ENCODE results near the gene CTDP1. TPM values are rescaled to one million over a fixed set of nuclear protein-coding genes. Genes with fewer than 3 reads are reported as not detected.

CTDP1 gene
- total RNA-seq, 1 experiment from 2014 or later, result 12.4 TPM

DNA sequence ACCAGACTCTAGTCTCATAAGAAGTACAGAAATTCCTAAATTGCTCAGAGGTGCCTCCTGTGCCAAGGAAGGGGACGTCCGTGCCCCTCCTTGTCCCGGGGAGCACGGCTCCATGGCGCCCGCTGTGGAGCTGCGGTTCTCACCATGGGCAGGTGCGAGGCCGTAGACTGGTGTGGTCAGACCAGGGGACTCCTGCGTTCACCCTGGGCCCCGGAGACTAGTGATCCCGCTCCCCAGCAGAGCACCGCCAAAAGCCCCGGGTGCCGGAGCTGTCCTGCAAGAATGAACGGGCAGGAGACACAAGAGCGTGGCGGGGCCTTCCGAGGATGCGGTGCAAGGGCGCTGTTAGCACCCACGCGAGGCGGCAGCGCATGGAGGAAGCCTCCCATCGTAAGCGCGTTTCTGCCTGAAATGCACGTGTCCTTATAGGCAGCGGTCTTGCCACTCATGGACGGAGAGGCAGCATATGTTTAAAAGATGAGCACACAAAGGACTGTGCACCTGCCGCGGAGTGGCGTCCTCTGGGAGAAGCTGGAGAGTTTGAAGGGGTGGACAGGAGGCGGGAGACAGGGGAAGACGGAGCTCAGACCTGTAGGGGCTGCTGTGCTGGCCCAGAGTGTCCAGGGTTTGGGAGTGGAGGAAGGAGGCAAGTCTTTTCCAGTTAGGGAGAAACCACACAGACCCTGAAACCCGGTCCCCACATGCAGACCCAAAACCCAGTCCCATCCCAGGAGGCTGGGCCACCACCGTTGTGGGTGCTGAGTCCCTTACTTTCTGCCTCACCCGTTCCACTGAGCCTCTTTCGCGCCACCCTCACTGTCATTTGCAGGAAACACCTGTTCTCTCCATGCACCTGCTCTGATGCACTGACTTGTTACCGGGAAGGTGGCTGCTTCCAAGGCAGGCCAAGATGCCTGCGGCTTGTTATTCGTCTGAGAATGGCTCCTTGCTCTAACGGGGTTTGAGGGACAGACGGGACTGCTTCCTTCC lies 110.6 kb downstream of the CTDP1 start:
- no peak for DNase-seq (ENCODE audit: extremely low read depth, low read depth)

DNA sequence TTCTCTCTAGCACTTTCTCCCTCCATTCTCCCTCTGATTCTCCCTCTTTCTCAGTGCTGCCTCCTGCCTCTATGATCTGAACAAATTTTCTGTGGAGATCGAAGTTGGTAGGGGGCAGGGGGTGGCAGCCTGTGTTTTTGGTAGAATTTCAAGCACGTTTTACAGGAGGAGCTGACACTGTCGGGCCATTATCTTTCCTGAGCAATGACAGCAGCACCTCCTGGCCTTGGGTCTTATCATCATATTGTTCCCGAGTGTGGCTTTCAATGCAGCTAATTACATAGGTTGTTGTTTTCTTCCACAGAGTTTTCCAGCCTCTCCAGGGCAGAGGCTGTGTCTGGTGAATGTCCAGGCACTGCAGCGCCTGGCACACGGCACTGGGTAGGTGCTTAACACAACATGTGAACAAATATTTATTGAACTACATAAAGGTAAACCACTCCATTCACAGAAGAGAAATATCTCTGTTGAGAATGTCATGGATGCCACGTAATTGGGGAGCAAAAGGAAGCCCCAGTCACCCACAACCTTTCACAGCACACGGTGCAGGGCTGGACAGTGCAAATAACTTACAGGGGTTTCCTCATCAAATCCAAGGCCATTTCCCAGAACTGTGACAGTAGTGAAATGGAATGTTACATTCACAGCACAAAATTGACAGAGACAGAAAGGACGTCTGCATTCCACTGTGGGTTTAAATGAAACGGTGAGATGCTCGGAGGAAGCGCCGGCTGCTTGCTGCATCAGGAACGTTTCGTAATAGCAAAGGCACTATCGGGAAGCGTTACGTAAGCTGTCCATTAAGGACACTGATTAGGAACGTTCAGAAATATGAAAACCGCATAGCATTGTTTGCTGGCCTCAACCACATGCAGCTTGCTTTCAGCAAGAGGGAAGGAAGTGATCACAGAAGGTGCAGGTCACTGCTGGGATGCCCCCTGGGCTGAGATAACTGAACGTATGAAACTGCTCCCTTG lies 111.7 kb downstream of the CTDP1 start:
- DNase-seq (ENCODE audit: extremely low read depth, low read depth), result peak; percentile 79

DNA sequence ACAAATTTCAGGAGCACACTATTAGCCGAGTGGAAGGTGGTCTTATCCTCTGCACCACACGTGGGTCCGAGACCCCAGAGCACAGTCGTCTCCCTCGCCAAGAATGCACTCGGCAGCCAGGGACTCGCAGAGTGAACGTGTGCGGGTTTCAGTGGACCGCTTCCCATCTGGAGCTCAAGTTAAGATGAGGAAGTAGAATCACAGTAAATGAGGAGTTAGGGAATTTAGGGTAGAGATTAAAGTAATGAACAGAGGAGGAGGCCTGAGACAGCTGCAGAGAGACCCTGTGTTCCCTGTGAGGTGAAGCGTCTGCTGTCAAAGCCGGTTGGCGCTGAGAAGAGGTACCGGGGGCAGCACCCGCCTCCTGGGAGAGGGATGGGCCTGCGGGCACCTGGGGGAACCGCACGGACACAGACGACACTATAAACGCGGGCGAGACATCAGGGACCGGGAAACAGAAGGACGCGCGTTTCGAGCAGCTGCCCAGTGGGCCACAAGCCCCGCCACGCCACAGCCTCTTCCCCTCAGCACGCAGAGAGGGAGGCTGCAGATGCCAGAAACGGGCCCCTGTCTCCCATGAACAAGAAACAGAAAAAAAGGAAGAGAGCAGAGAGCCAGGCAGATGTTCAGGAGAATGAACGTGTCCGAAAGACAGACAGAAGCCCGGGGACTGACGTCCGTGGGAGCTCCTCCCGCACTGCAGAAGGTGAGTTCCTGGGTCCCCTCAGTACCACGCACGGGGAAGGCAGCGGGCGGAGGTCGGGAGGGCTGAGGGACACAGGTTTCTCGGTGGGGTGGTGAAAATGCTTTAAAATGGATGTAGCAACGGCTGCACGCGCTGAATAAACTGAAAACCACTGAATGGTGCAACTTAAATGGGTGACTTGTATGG lies 112.7 kb downstream of the CTDP1 start:
- DNase-seq (ENCODE audit: extremely low read depth, low read depth), result no peak

DNA sequence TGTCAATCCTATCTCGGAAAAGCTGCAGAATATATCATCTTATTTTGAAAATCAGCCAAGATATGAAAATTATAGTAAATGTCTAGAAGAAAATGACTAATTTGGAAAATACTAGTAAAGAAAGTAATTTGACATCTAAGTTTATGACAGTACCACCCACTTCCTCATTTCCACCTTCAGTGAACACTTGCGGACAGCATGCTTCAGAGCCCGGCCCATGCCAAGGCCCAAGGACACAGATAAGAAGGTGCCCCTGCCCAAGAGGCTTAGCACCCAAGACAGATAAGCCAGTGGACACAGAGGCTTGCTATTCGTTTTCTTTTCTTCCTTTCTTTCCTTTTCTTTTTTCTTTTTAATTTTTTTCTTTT lies 113.4 kb downstream of the CTDP1 start:
- DNase-seq (ENCODE audit: extremely low read depth, low read depth), result no peak

DNA sequence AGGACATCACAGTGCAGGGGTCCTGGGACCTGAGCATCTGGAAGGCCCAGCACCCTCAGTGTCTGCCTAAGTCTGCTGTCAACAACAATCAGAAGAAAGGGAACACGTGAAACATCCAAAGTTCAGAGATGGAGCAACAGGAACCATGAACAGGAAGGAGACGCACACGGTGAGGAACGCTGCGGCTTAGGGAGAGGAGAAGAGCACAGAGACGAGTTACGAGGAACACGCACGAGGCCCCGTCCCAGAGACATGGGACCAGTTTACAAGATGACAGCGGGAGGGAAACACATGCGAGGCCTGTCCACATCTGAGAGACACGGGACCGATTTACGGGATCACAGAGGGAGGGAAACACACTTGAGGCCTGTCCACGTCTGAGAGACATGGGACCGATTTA lies 115.2 kb downstream of the CTDP1 start:
- no peak for DNase-seq (ENCODE audit: extremely low read depth, low read depth)

DNA sequence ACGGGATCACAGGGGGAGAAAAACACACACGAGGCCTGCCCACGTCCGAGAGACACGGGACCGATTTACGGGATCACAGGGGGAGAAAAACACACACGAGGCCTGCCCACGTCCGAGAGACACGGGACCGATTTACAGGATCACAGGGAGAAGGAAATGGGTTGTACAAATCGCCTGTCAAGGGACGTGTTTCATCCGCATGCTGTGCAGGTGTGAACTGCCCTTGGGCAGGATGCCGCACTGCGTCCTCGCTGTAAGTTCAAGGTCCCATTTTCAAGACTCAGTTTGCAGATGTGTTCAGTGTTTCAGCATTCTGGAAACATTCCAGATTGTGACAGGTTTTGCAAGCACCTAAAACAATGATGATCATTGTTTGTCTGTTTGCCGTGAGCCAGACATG lies 115.8 kb downstream of the CTDP1 start:
- no peak for DNase-seq (ENCODE audit: extremely low read depth, low read depth)

DNA sequence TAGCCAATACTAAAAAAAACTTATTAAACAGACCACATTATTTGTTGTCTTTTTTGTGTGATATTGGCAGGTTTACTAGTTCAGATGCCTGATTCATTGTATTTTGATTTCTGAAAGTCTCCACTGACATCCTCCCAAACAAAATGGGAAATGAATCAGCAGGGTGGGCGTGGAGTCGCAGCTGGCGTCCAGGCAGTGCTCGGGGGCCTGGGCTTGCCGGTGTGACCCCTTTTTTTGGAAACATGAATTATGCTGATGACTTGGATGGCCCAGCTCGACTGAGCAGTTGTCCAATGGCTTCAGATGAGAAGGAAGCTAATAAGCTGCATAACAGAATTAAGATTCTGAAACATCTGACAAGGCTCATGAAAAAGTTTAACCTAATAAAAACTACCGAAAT lies 116.4 kb downstream of the CTDP1 start:
- DNase-seq (ENCODE audit: extremely low read depth, low read depth), result no peak

DNA sequence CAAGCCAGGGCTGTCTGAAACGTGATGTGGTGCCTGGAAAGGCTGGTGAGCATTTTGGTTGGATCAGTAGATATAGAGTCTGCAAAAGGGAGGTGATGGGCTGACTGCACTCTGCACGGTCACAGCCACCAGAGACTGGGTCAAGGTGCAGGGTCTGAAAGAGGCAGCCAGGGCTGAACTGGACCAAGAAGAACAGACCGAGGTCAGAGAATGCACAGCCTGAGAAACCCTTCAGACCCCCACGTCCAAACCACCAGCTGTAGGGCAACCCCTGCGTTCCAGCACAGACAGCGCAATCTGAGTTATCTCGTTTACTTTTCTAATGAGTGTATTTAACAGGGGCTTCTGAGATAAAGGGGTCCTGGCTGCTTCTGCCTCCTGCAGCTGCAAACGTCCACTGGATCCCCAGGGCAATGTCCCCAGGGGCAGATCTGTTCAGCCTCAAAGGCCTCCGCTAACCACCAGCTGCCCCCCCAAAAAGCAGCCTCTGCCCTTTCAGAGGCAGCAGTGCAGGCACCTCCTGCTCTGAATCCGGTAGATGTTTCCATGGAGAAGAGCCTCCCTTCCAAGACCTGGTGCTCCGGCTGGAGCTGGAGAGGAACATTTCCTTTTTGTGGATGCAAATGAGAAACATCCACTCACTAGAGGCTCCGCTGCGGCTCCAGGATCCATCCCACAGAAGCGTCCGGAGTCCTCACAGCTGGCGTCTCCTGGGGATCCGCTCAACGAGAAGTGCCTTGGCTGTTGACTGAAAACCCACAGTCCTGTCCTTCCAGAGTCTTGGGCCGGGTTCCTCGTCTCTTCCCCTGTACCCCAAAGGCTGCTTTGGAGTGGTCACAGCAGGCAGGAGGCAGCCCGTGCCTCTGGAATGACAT lies 117.2 kb downstream of the CTDP1 start:
- DNase-seq (ENCODE audit: extremely low read depth, low read depth), result no peak

DNA sequence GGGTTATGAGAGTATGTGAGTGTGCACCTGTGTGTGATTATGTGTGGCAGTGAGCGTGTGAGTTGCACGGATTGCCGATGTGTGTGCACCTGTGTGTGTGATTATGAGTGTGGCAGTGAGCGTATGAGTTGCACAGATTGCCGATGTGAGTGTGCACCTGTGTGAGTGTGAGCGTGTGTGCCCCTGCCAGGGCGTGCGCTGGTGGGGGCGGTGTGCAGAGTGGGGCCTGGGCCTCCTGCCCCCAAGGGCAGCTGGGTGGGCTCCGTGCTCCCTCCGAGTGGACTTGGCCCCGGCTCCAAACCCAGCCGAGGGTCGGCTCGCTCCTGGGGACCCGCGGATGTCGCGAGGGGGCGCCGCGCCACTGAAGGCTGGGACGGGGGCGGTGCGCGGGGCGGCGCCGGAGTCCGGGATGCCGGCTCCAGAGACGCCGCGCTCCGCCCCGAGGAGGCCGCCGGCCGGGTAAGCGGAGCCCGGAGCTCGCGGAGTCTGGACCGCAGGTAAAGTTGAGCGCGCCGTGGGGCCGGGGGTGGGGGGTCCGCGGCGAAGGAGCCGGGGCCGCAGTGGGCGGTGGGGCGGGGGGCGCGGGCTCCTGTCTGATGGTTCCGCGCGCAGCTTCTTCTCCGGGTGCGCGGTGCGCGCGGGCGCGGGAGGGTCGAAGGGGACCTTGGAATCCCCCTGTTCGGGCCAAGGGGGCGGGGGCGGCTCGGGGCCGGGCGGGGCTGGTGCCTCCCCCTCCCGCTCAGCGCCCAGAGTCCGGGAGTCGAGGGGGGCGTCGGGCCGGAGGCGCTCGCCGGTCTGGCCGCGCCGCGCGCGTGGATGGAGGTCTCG lies 118.1 kb downstream of the CTDP1 start, which contains the start of gene KCNG2:
Gene KCNG2 (plus strand): TSS at position 421 of the 828 bp plus-strand sequence. CDS start 65,730 bp downstream, outside the sequence.
- DNase-seq (ENCODE audit: extremely low read depth, low read depth), result no peak

DNA sequence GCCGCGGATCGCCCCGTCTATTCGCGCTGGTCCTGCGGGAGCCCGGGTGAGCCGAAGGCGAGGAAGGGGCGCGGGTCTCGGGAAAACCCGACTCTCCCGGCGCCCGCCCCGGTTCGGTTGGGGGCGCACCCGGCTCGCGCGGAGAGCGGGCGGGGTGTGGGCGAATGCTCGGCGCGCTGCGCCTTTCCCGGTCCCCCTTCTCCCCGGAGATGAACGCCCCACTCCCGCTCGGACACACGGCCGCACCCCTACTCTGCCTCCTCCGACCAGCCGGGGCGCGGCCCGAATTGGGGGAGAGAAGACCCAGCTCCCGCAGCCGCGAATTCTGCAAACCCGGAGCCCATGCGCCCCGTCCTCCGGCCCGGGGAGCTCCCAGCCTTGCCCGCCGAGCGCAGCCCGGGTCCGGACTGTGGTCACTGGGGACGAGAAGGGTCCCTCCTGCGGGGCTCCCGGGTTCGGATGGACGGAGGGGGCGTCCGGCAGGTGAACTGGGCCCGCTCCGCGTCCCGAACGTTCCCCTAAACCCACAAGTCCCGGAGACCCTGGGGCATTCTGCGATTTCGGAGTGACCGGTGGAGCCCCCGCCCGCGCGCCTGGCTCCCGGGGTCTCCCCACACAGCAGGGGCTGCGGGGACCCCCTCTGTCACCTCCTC lies 118.9 kb downstream of the CTDP1 start:
- DNase-seq (ENCODE audit: extremely low read depth, low read depth), result no peak

DNA sequence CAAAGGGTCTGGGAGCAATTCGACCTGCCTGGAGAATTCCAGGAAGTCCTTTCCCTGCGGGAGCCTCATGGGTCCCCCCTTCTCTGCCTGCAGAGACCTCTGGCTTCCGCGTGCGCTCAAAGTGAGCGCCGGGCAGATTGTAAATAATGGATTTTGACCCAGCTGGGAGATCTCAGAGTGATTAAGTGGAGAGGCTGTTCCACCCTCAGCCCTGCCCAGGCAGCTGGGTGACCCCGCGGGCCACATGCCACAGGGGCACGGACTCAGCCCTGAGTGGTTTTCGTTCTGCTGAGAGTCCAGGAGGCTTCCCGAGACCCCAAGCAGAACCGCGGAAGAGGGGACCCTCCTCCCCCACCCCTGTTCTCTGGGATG lies 119.4 kb downstream of the CTDP1 start:
- DNase-seq (ENCODE audit: extremely low read depth, low read depth), result no peak

DNA sequence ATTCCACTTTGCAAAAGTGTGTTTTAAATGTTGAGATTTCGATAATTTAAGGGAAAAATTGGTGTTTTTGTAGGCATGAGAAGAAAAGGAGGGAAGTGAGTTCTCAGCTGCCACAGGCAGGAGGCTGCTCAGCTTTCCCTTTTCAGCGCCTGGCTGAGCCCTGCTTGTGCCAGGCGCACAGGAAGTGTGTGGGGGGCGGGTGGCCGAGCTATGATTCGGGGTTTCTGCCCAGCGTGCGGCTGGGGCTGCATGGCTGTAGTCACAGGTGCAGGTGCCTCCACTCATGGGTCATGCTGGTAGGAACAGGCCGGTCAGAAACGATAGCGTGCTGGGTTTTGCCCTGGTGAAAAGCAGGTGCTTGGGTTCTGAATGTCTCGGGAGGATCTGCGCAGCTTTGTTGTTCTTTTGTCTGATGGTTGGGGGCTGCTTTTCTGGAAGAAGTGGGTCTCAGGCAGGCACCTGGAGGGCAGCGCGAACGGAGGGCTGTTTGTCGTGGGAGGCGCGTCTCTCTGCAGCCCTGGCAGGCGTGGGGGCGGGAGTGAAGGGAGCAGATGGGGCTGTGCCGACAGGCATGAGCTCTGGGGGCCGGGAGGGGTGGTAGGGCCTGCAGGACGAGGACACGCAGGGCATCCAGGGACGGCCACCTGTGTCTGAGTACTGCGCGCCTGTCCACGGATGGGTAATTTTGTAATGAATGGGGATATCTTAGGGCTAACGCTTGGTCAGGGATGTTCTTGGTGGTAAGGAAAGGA lies 120.2 kb downstream of the CTDP1 start:
- DNase-seq (ENCODE audit: extremely low read depth, low read depth), result no peak

DNA sequence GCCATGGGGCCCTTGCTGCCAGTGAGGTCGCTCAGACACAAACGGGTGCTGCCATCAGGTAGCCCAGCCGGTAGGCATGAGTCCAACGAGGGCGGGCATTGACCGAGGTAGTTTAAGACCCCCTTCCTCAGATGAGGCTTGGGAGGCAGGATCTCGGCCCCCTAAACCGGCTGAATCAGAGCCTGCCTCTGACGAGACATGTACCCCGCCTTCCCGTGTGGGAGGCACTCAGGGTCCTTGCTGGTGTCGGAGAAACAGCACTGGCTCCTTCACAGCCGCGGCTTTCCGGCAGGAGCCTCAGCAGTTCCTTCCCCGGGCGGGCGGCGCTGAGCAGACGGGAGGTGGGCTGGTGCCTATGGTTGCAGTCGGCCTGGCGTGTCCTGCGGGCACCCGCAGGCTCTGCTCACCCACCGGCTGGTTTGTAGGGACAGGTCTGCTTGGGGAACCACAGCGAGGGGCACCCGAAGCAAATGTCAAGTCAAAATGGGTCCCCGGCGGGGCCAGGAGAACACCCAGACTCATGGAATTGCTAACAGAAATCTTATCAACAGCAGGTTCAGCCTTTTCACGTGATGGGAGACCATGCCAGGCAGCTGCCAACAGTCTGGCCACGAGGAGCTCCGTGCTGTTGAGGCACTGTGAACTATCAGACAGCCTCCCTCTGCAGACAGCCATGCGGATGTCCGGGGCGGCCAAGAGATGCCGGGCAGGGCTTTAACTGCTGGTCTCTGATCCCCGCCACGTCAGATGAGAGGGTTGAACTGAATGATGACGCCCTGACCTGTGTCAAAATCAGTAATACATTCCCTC lies 121.0 kb downstream of the CTDP1 start:
- DNase-seq (ENCODE audit: extremely low read depth, low read depth), result no peak

DNA sequence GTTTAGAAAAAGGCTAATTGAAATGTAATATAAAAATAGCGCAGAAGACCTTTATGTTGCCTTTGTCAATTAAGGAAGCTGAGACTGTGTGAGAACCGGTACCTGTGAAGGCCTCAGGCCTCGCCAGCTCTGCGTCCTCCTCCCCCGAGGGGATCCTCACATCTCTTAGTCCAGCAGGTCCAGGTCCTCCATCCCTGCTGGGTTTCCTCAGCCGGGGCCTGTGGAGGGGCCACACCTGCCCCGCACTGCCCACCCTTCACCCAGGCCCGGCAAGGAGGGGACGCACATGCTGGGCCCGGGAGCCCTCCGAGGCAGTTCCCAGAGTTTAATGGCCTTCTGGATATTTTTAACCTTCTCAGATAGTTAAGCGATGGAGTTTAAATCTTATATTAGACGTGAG lies 121.6 kb downstream of the CTDP1 start:
- no peak for DNase-seq (ENCODE audit: extremely low read depth, low read depth)

DNA sequence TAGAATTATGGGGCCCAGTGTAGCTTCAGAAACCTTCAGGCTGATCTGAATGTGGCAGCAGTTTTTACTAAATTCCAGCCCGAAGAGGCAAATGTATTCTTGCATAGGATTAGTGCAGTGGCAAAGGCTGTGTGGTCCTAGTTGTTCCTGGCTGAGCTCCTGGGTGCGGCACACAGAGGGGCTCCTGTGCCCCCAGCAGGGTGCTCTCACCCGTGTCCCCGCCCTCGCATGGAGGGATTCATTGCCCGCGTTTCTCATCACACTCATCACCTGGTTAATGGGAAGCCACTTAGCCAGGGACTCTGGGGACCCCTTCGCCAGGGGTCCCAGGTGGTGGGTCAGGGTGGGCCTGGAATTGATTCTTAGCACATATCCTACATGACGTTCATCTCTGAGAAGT lies 122.0 kb downstream of the CTDP1 start:
- DNase-seq (ENCODE audit: extremely low read depth, low read depth), result no peak

DNA sequence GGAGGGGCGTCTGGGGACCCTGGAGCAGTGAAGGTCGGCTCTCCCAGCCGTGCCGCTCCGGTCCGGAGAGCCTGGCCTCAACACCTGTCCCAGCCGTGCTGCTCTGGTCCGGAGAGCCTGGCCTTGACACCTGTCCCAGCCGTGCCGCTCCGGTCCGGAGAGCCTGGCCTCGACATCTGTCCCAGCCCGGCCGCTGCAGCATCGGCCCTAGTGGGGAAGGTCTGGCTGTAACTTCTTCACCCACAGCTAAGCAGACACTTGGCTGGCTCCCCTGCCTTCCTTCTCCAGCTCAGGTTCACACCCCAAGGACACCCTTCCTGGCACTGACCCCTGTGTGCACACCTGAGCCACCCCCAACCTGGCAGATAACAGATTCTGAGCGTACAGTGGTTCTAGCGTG lies 122.7 kb downstream of the CTDP1 start:
- DNase-seq (ENCODE audit: extremely low read depth, low read depth), result no peak

Measured in NCI-H460 (cell line).